ENCODE results near the gene TRIM61. TPM values are rescaled to one million over a fixed set of nuclear protein-coding genes. Genes with fewer than 3 reads are reported as not detected.
A peak's percentile ranks its signal among the peaks of the same experiment; 100 is the strongest.
"Not testable (repeated sequence)": the region's sequence is repeated elsewhere in the genome, so short reads cannot be mapped to it uniquely, and the experiment has no call there.

Gene TRIM61
- polyA plus RNA-seq, result 0.29 to 0.58 TPM (median 0.45 TPM) in 3 replicates
- not detected for polyA plus RNA-seq (2011; ENCODE audit: low read depth)
- polyA plus RNA-seq (2011; cell fraction: cytosol; rRNA removed), result 0.25 and 0.55 TPM in 2 replicates
- 0.34 and 0.44 TPM in 2 replicates for polyA plus RNA-seq (2011; cell fraction: nucleus; rRNA removed)
- polyA plus RNA-seq (2012; ENCODE audit: low replicate concordance), result 0.26 TPM in 1 of 2 replicates, not detected in the other
- polyA minus RNA-seq, result 0.20 to 0.46 TPM (median 0.32 TPM) in 3 replicates
- polyA minus RNA-seq (2011; cell fraction: cytosol; rRNA and poly(A)+ RNA removed), result not detected
- polyA minus RNA-seq (2011; cell fraction: nucleus; rRNA and poly(A)+ RNA removed), result 0.47 TPM in 1 of 2 replicates, not detected in the other

DNA sequence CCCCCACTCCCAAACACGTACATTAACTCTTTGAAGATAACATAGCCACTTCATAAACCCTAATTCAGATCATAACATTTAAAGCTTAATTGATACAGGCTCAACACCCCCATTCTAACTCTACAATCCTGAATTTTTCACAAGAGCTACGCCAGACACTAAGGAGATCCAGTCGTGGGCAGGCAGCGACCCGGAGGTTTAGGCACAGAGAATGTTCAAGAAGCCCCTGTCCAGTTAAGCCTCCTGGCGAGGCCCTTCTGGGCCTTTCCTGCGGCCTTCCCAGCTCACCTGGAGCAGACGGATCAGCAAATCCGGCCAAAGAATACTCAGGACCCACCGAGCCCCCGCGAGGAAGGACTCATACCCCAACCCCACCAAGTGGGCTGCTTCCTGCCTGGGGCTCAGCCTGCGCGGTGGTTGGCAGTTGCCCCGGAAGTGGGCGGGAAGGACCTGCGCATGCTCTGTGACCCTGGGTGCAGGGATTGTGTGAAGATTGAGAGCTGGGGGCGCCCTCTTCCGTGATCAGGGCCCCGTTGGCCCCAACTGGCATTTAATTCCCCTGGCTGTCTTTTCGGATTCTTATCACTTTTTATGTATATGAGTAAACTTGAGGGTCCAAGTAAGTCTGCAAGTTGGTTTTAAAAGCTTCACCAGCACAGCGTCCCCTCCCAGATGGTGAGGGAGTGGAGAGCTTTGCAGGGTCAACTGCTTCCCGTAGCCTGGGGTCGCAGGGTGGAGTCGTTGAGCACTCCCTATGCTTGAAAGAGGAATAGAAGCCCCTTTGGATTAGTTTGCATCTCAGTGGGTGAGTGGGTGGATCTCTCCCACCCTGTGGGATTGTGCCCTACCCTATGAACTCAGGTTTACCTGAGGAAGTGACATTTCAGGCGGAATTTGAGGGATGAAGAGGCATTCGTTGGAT lies at the start of gene TRIM61:
TSS of gene TRIM61 (minus strand) at position 415 of the 922 bp plus-strand sequence. CDS start 7,655 bp downstream, outside the sequence.
- H2AFZ ChIP-seq (ENCODE audit: control insufficient read depth, low read length), result peak within 1 kb of the TSS; percentile 26
- no peaks in the 10 kb centered on the region for H3K36me3 ChIP-seq (ENCODE audit: control insufficient read depth in 2 of 2, extremely low read depth in 1 of 2, insufficient read depth in 2 of 2, low read length in 2 of 2)
- no peak within 1 kb of the TSS for H3K4me2 ChIP-seq (ENCODE audit: control insufficient read depth, extremely low read depth, insufficient read depth, low read depth, low read length)
- H3K27ac ChIP-seq (ENCODE audit: control insufficient read depth, insufficient read depth, low read length), result no peak within 1 kb of the TSS
- FAIRE-seq (no peak), DNase-seq (ENCODE audit: low read depth, low spot score) (no peak)
- no peaks in the 10 kb centered on the region for H3K4me1 ChIP-seq (ENCODE audit: control insufficient read depth, extremely low read depth, insufficient read depth, low read length)
- no peaks in the 10 kb centered on the region for H3K9me1 ChIP-seq (ENCODE audit: control insufficient read depth, extremely low read depth, insufficient read depth, low read length)
- no peaks in the 10 kb centered on the region for H3K27me3 ChIP-seq (ENCODE audit: control insufficient read depth, extremely low read depth, insufficient read depth, low read length)
- dilution Hi-C loops (cut with MboI; ENCODE audit: extremely low pct_ligation_motif_present, low sequenced_read_pairs), result no loop called here
- H4K20me1 ChIP-seq (ENCODE audit: control insufficient read depth, extremely low read depth, insufficient read depth, low read length), result no peaks in the 10 kb centered on the region
- H3K79me2 ChIP-seq (ENCODE audit: control insufficient read depth, insufficient read depth, low read length), result no peaks in the 10 kb centered on the region
- H3K9me3 ChIP-seq (ENCODE audit: control insufficient read depth, low read depth, low read length), result no peaks in the 10 kb centered on the region
- no peak for TF ChIP-seq EZH2 (IDR thresholded peaks at IDR 0.05; ENCODE audit: low read length)
- TF ChIP-seq, protein P1, sequence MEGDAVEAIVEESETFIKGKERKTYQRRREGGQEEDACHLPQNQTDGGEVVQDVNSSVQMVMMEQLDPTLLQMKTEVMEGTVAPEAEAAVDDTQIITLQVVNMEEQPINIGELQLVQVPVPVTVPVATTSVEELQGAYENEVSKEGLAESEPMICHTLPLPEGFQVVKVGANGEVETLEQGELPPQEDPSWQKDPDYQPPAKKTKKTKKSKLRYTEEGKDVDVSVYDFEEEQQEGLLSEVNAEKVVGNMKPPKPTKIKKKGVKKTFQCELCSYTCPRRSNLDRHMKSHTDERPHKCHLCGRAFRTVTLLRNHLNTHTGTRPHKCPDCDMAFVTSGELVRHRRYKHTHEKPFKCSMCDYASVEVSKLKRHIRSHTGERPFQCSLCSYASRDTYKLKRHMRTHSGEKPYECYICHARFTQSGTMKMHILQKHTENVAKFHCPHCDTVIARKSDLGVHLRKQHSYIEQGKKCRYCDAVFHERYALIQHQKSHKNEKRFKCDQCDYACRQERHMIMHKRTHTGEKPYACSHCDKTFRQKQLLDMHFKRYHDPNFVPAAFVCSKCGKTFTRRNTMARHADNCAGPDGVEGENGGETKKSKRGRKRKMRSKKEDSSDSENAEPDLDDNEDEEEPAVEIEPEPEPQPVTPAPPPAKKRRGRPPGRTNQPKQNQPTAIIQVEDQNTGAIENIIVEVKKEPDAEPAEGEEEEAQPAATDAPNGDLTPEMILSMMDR (optimal IDR thresholded peaks at IDR 0.05 in 1 of 3, IDR thresholded peaks at IDR 0.05 in 1 of 3, conservative IDR thresholded peaks at IDR 0.05 in 1 of 3; ENCODE audit: extremely low read depth in 1 of 3, insufficient read depth in 2 of 3, low read length in 3 of 3), result no peak
- peak within 1 kb of the TSS; percentile 15 for H3K9ac ChIP-seq (ENCODE audit: control insufficient read depth, extremely low read depth, insufficient read depth, low read length)
- no peak within 1 kb of the TSS for H3K4me3 ChIP-seq (ENCODE audit: control insufficient read depth in 2 of 3, extremely low read depth in 1 of 3, insufficient read depth in 2 of 3, low read depth in 1 of 3, low read length in 3 of 3)

DNA sequence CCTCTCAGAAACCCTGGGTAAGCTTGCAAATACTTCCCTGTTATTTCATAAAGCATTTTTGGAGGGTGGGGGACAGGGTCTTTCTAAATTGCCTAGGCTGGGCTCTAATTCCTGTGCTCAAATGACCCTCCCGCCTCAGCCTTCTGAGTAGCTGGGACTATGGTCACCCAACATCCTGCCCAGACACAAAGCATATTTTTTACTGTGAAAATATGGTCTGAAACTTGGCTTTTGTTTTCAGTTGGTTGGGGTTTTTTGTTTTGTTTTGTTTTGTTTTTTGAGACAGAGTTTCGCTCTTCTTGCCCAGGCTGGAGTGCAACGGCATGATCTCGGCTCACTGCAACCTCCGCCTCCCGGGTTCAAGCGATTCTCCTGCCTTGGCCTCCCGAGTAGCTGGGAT lies 48.3 kb upstream of the TRIM61 start:
- H3K36me3 ChIP-seq (ENCODE audit: control insufficient read depth in 2 of 2, extremely low read depth in 1 of 2, insufficient read depth in 2 of 2, low read length in 2 of 2); H3K4me3 ChIP-seq (ENCODE audit: control insufficient read depth in 2 of 3, extremely low read depth in 1 of 3, insufficient read depth in 2 of 3, low read depth in 1 of 3, low read length in 3 of 3); H4K20me1 ChIP-seq (ENCODE audit: control insufficient read depth, extremely low read depth, insufficient read depth, low read length); H3K4me2 ChIP-seq (ENCODE audit: control insufficient read depth, extremely low read depth, insufficient read depth, low read depth, low read length); H3K27ac ChIP-seq (ENCODE audit: control insufficient read depth, insufficient read depth, low read length); H3K79me2 ChIP-seq (ENCODE audit: control insufficient read depth, insufficient read depth, low read length); H3K9ac ChIP-seq (ENCODE audit: control insufficient read depth, extremely low read depth, insufficient read depth, low read length); H3K9me3 ChIP-seq (ENCODE audit: control insufficient read depth, low read depth, low read length); H3K27me3 ChIP-seq (ENCODE audit: control insufficient read depth, extremely low read depth, insufficient read depth, low read length); H3K9me1 ChIP-seq (ENCODE audit: control insufficient read depth, extremely low read depth, insufficient read depth, low read length); FAIRE-seq; dilution Hi-C loops (cut with MboI; ENCODE audit: extremely low pct_ligation_motif_present, low sequenced_read_pairs); H3K4me1 ChIP-seq (ENCODE audit: control insufficient read depth, extremely low read depth, insufficient read depth, low read length); DNase-seq (ENCODE audit: low read depth, low spot score); H2AFZ ChIP-seq (ENCODE audit: control insufficient read depth, low read length): not testable (repeated sequence)

DNA sequence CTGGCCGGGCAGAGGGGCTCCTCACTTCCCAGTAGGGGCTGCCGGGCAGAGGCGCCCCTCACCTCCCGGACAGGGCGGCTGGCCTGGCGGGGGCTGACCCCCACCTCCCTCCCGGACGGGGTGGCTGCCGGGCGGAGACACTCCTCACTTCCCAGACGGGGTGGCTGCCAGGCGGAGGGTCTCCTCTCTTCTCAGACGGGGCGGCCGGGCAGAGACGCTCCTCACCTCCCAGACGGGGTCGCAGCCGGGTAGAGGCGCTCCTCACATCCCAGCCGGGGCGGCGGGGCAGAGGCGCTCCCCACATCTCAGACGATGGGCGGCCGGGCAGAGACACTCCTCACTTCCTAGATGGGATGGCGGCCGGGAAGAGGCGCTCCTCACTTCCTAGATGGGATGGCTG lies 42.5 kb upstream of the TRIM61 start:
- FAIRE-seq; H3K36me3 ChIP-seq (ENCODE audit: control insufficient read depth in 2 of 2, extremely low read depth in 1 of 2, insufficient read depth in 2 of 2, low read length in 2 of 2); H3K4me3 ChIP-seq (ENCODE audit: control insufficient read depth in 2 of 3, extremely low read depth in 1 of 3, insufficient read depth in 2 of 3, low read depth in 1 of 3, low read length in 3 of 3); H3K9me3 ChIP-seq (ENCODE audit: control insufficient read depth, low read depth, low read length); H3K27ac ChIP-seq (ENCODE audit: control insufficient read depth, insufficient read depth, low read length); H2AFZ ChIP-seq (ENCODE audit: control insufficient read depth, low read length); DNase-seq (ENCODE audit: low read depth, low spot score); dilution Hi-C loops (cut with MboI; ENCODE audit: extremely low pct_ligation_motif_present, low sequenced_read_pairs); H3K27me3 ChIP-seq (ENCODE audit: control insufficient read depth, extremely low read depth, insufficient read depth, low read length); H4K20me1 ChIP-seq (ENCODE audit: control insufficient read depth, extremely low read depth, insufficient read depth, low read length); H3K4me1 ChIP-seq (ENCODE audit: control insufficient read depth, extremely low read depth, insufficient read depth, low read length); H3K9me1 ChIP-seq (ENCODE audit: control insufficient read depth, extremely low read depth, insufficient read depth, low read length); H3K9ac ChIP-seq (ENCODE audit: control insufficient read depth, extremely low read depth, insufficient read depth, low read length); H3K4me2 ChIP-seq (ENCODE audit: control insufficient read depth, extremely low read depth, insufficient read depth, low read depth, low read length); H3K79me2 ChIP-seq (ENCODE audit: control insufficient read depth, insufficient read depth, low read length): not testable (repeated sequence)

Data from keratinocyte (primary cell).